HepG2 (cell line): ENCODE data around the gene ANAPC2. TPM values are rescaled to one million over a fixed set of nuclear protein-coding genes. Genes with fewer than 3 reads are reported as not detected.
A peak's percentile ranks its signal among the peaks of the same experiment; 100 is the strongest.

Experiments used
- ADNP ChIP-seq: sonication (generic); formaldehyde crosslinking; IDR thresholded peaks from 2 replicates; pipeline ENCODE4 v1.4.0; 2020; ENCODE audit warnings: missing genetic modification reagents
- ATF1 ChIP-seq: IDR thresholded peaks from 2 replicates; pipeline ENCODE4 v1.6.1; 2016; ENCODE audit warnings: mild to moderate bottlenecking, control low read depth
- CENPX ChIP-seq: sonication (generic); formaldehyde crosslinking; IDR thresholded peaks from 2 replicates; pipeline ENCODE4 v1.9.0; 2021; ENCODE audit warnings: mild to moderate bottlenecking, missing genetic modification reagents, moderate library complexity
- DDIT3 ChIP-seq: sonication (generic); formaldehyde crosslinking; IDR thresholded peaks from 2 replicates; pipeline ENCODE4 v1.4.0; 2020; ENCODE audit warnings: mild to moderate bottlenecking, missing genetic modification reagents
- ELF1 ChIP-seq: sonication (generic); formaldehyde crosslinking; IDR thresholded peaks from 2 replicates; pipeline ENCODE4 v1.4.0; 2020; ENCODE audit warnings: missing genetic modification reagents
- GABPA ChIP-seq, 2 experiments: IDR thresholded peaks; 2 replicates each; pipeline ENCODE4 v1.6.1; 2011 to 2016; ENCODE audit warnings: low read depth in 2 of 2, low read length in 1 of 2, missing biosample characterization in 1 of 2, missing genetic modification characterization in 1 of 2
- GATAD2A ChIP-seq: IDR thresholded peaks from 2 replicates; pipeline ENCODE4 v1.6.1; 2016
- GTF2F1 ChIP-seq: fragments of 150-350 bp; IDR thresholded peaks from 2 replicates; pipeline ENCODE4 v1.6.1; 2014; ENCODE audit warnings: low read length
- GZF1 ChIP-seq: sonication (generic); formaldehyde crosslinking; IDR thresholded peaks from 2 replicates; pipeline ENCODE4 v1.5.1; 2020; ENCODE audit warnings: mild to moderate bottlenecking, missing genetic modification reagents
- HNRNPL ChIP-seq: fragments of 200-400 bp; formaldehyde crosslinking; IDR thresholded peaks from 2 replicates; pipeline ENCODE4 v1.6.1; 2017; ENCODE audit warnings: mild to moderate bottlenecking, low read depth, low read length
- HOXD1 ChIP-seq: sonication (generic); formaldehyde crosslinking; IDR thresholded peaks from 2 replicates; pipeline ENCODE4 v1.5.0; 2020; ENCODE audit warnings: missing genetic modification reagents
- IRF1 ChIP-seq: sonication (generic); formaldehyde crosslinking; IDR thresholded peaks from 2 replicates; pipeline ENCODE4 v1.4.0; 2020; ENCODE audit warnings: low read depth, mild to moderate bottlenecking, missing genetic modification reagents
- MTF1 ChIP-seq: sonication (generic); formaldehyde crosslinking; IDR thresholded peaks from 2 replicates; pipeline ENCODE4 v1.5.0; 2020; ENCODE audit warnings: missing genetic modification reagents
- NFE2L2 ChIP-seq: fragments of 150-350 bp; IDR thresholded peaks from 2 replicates; pipeline ENCODE4 v1.6.1; 2014; ENCODE audit warnings: low read length
- NFYB ChIP-seq: sonication (generic); formaldehyde crosslinking; IDR thresholded peaks from 2 replicates; pipeline ENCODE4 v1.4.0; 2020; ENCODE audit warnings: missing genetic modification reagents
- RAD51 ChIP-seq: fragments of 450-650 bp; IDR thresholded peaks from 2 replicates; pipeline ENCODE4 v1.6.1; 2016; ENCODE audit warnings: borderline replicate concordance
- SKIL ChIP-seq: sonication (generic); formaldehyde crosslinking; IDR thresholded peaks from 2 replicates; pipeline ENCODE4 v1.8.0; 2022; ENCODE audit warnings: missing genetic modification reagents, mild to moderate bottlenecking, moderate library complexity, borderline replicate concordance
- SNAI1 ChIP-seq: sonication (generic); formaldehyde crosslinking; IDR thresholded peaks from 2 replicates; pipeline ENCODE4 v1.5.0; 2020; ENCODE audit warnings: mild to moderate bottlenecking, missing genetic modification reagents, borderline replicate concordance
- SNAPC5 ChIP-seq: sonication (generic); formaldehyde crosslinking; IDR thresholded peaks from 2 replicates; pipeline ENCODE4 v1.8.1; 2023; ENCODE audit warnings: mild to moderate bottlenecking, missing genetic modification reagents, borderline replicate concordance
- SOX13 ChIP-seq, 3 experiments: fragments of 450-650 bp in 1 of 3; sonication (generic) in 1 of 3; formaldehyde crosslinking in 1 of 3; IDR thresholded peaks in 2 of 3; conservative IDR thresholded peaks in 1 of 3; 2 replicates each; pipeline versions ENCODE4 v1.5.0 to v1.6.1; 2016 to 2020; ENCODE audit warnings: antibody characterized with exemption in 1 of 3, mild to moderate bottlenecking in 1 of 3, missing compliant biosample characterization in 1 of 3, missing genetic modification reagents in 1 of 3, moderate library complexity in 1 of 3
- STAT6 ChIP-seq: sonication (generic); formaldehyde crosslinking; IDR thresholded peaks from 2 replicates; pipeline ENCODE4 v1.4.0; 2020; ENCODE audit warnings: missing genetic modification reagents, mild to moderate bottlenecking, borderline replicate concordance
- ZNF121 ChIP-seq: sonication (generic); formaldehyde crosslinking; IDR thresholded peaks from 2 replicates; pipeline ENCODE4 v1.5.0; 2020; ENCODE audit warnings: mild to moderate bottlenecking, missing genetic modification reagents
- ZNF317 ChIP-seq: sonication (generic); formaldehyde crosslinking; IDR thresholded peaks from 2 replicates; pipeline ENCODE4 v1.5.0; 2020; ENCODE audit warnings: mild to moderate bottlenecking, missing genetic modification reagents
- ZNF430 ChIP-seq: sonication (generic); formaldehyde crosslinking; IDR thresholded peaks from 2 replicates; pipeline ENCODE4 v1.9.0; 2021; ENCODE audit warnings: mild to moderate bottlenecking, missing genetic modification reagents
- ZNF768 ChIP-seq: sonication (generic); formaldehyde crosslinking; IDR thresholded peaks from 2 replicates; pipeline ENCODE4 v1.4.0; 2020; ENCODE audit warnings: missing genetic modification reagents
- polyA plus RNA-seq, 8 experiments: library from polyadenylated mRNA; depleted of rRNA in 3 of 8; stranded (reverse) in 7 of 8; unstranded in 1 of 8; fragments of >200 nt; fragmentation: Illumina TruSeq in 4 of 8; extraction: Trizol in 4 of 8; gene quantifications; 2 replicates each; pipeline versions ENCODE4 v1.2.1 to v1.2.3, GENCODE V29; 2011 to 2016; ENCODE audit warnings: low read depth in 4 of 8, missing spikeins in 1 of 8, mixed read lengths in 1 of 8; ENCODE audit not compliant: insufficient read depth in 1 of 8
- total RNA-seq, 5 experiments: library from RNA; depleted of rRNA; stranded (reverse); fragments of >200 nt; fragmentation: Illumina TruSeq; extraction: Trizol; gene quantifications; 2 replicates each; pipeline ENCODE4 v1.2.3, GENCODE V29; 2016; ENCODE audit warnings: low read depth in 1 of 5

Gene ANAPC2
- total and polyA plus RNA-seq, 2 of the 13 experiments (the other 11 are each of a cell fraction or from before 2014, with no cell fraction given), result 12.3 to 15.4 TPM

GRCh38 chr9:137235424-137236237, 47.3 kb upstream of the ANAPC2 start (continued):
- TF ChIP-seq HOXD1 (CRISPR knock-in tag), result no peak; the same call in 1 of the 2 replicates
- peak; percentile 56; the same call in 1 of the 2 replicates for TF ChIP-seq SKIL (CRISPR knock-in tag)
- no peak for TF ChIP-seq ZNF317 (CRISPR knock-in tag)
- TF ChIP-seq CENPX (CRISPR knock-in tag), result no peak
- TF ChIP-seq ZNF768 (CRISPR knock-in tag), result peak; percentile 25; the same call in 1 of the 2 replicates
- no peak for TF ChIP-seq STAT6 (CRISPR knock-in tag)
- no peak for TF ChIP-seq SOX13 (IDR thresholded peaks at IDR 0.05)
- no peak for TF ChIP-seq SOX13 (CRISPR knock-in tag; conservative IDR thresholded peaks at IDR 0.05 in 1 of 2, IDR thresholded peaks at IDR 0.05 in 1 of 2)
- TF ChIP-seq ELF1 (CRISPR knock-in tag), result no peak
- no peak for TF ChIP-seq MTF1
- no peak for TF ChIP-seq IRF1 (CRISPR knock-in tag)
- TF ChIP-seq NFE2L2, result no peak
- peak; percentile 82; the same call in 1 of the 2 replicates for TF ChIP-seq SNAI1 (CRISPR knock-in tag)
- no peak for TF ChIP-seq GZF1 (CRISPR knock-in tag)
- TF ChIP-seq HNRNPL, result 0 out of 2 replicates have a peak, but pooled peaks have one; percentile 13
- TF ChIP-seq DDIT3 (CRISPR knock-in tag), result no peak
- TF ChIP-seq NFYB (CRISPR knock-in tag), result no peak
- no peak; the same call in 1 of the 2 replicates for TF ChIP-seq SNAPC5 (CRISPR knock-in tag)
- TF ChIP-seq RAD51, result no peak
- TF ChIP-seq GATAD2A (CRISPR knock-in tag), result no peak; the same call in 1 of the 2 replicates
- no peak for TF ChIP-seq GABPA (IDR thresholded peaks at IDR 0.05; ENCODE audit: low read depth, low read length)
- no peak for TF ChIP-seq GABPA (CRISPR knock-in tag; IDR thresholded peaks at IDR 0.05; ENCODE audit: low read depth)
- TF ChIP-seq ATF1, result no peak
- TF ChIP-seq ADNP (CRISPR knock-in tag), result no peak
- TF ChIP-seq ZNF121 (CRISPR knock-in tag), result no peak
- TF ChIP-seq ZNF430 (CRISPR knock-in tag), result peak; percentile 38; the same call in 1 of the 2 replicates
- no peak for TF ChIP-seq GTF2F1
